HG03520 (cell line): Measurements from ENCODE around the gene SUSD4.

ENCODE experiments used
- ATAC-seq: cut with Tn5 transposase; IDR thresholded peaks from one replicate; pipeline ENCODE4 v1.9.1; 2021; ENCODE audit warnings: mild to moderate bottlenecking, moderate library complexity; ENCODE audit not compliant: unreplicated experiment

SUSD4 gene

GRCh38 chr1:223233410-223234169 lies 130.4 kb downstream of the SUSD4 start:
- ATAC-seq: no peak

GRCh38 chr1:223233019-223233409 lies 131.0 kb downstream of the SUSD4 start:
- no peak for ATAC-seq

GRCh38 chr1:223231581-223231980 lies 132.4 kb downstream of the SUSD4 start:
- ATAC-seq: no peak

- no peak for ATAC-seq
These were observed 132.9 kb downstream of the SUSD4 start for GRCh38 chr1:223231011-223231572.

GRCh38 chr1:223230161-223230881 lies 133.7 kb downstream of the SUSD4 start:
- ATAC-seq: no peak

- ATAC-seq: no peak
These were observed 134.2 kb downstream of the SUSD4 start for GRCh38 chr1:223229756-223230155.

- no peak for ATAC-seq
These were observed 134.9 kb downstream of the SUSD4 start for GRCh38 chr1:223228931-223229528.

- ATAC-seq: no peak
These were observed 135.8 kb downstream of the SUSD4 start for GRCh38 chr1:223228201-223228600.

GRCh38 chr1:223227486-223228196 lies 136.3 kb downstream of the SUSD4 start:
- no peak for ATAC-seq

- ATAC-seq: no peak
These were observed 136.9 kb downstream of the SUSD4 start for GRCh38 chr1:223227031-223227430.

- no peak for ATAC-seq
These were observed 137.7 kb downstream of the SUSD4 start for GRCh38 chr1:223226271-223226670.

GRCh38 chr1:223225481-223225880 lies 138.5 kb downstream of the SUSD4 start:
- ATAC-seq: no peak

GRCh38 chr1:223225061-223225460 lies 138.9 kb downstream of the SUSD4 start:
- no peak for ATAC-seq

GRCh38 chr1:223224465-223224864 lies 139.5 kb downstream of the SUSD4 start:
- no peak for ATAC-seq

- ATAC-seq: no peak
These were observed 140.6 kb downstream of the SUSD4 start for GRCh38 chr1:223223091-223223995.

- ATAC-seq: no peak
These were observed 141.6 kb downstream of the SUSD4 start for GRCh38 chr1:223222377-223222776.

GRCh38 chr1:223221686-223222085 lies 142.3 kb downstream of the SUSD4 start:
- ATAC-seq: no peak

GRCh38 chr1:223219846-223220610 lies 143.9 kb downstream of the SUSD4 start:
- ATAC-seq: no peak

- no peak for ATAC-seq
These were observed 144.7 kb downstream of the SUSD4 start for GRCh38 chr1:223219318-223219635.
